LNCAP (cell line): ENCODE data around the gene ATP6V0B.

Experiments
- CTCF ChIP-seq: fragments of 450-650 bp; IDR thresholded peaks from 2 replicates; pipeline ENCODE4 v1.5.1; 2017; ENCODE audit warnings: mild to moderate bottlenecking

ATP6V0B gene

DNA sequence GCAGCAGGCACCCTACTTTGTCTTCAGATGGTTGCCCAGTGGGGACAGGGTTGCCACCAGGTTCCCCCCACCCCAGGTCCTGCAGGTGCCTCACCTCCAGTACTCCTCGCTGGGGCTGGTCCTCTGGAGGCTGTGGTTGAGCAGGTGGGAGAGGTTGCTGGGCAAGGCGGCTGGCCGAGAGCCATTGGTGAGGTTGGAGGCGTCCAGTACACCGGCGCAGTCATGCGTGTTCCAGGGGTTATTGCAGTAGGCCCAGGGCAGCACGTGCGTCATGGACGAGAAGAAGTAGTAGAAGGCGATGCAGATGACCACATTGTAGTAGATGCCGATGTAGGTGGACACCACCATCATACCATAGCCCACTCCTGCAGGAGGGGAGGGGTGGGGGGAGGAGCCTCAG, 33.5 kb downstream of the ATP6V0B start:
- no peak for TF ChIP-seq CTCF

- TF ChIP-seq CTCF = no peak
These were observed 36.2 kb downstream of the ATP6V0B start for GRCh38 chr1:44010935-44011471.

- TF ChIP-seq CTCF = no peak
These were observed 37.6 kb downstream of the ATP6V0B start for GRCh38 chr1:44012404-44012803.

DNA sequence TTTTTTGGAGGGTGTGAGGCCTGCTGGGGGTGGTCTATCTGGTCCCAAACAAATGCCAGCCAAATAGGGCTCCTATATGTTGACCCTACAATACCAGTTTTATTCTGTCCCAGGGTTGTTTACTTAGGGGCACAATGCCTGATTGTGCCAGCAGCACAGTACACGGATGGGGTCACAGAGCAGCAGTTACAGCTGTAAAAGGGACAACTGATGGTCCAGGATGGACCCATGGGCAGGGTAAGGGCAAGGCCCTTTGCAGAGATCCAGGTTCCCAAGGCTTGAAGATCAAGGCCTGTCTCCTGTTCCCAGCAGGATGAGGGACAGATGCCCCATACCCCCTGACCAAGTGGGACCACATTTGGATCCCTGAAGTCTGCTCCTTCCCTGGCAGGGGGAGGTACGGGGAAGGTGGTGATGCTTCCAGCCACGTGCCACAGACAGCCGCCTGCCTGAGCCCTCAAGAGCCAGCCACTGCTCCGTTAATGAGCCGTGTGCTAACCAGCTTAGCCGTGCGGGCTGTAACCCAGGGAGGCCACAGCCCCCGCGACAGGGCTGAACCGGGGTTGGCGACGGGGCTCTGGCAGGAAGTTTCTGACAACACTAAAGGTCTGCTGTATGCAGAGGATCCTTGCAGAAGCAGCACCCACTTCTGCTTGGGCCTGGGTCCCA, 38.3 kb downstream of the ATP6V0B start:
- no peak for TF ChIP-seq CTCF

DNA sequence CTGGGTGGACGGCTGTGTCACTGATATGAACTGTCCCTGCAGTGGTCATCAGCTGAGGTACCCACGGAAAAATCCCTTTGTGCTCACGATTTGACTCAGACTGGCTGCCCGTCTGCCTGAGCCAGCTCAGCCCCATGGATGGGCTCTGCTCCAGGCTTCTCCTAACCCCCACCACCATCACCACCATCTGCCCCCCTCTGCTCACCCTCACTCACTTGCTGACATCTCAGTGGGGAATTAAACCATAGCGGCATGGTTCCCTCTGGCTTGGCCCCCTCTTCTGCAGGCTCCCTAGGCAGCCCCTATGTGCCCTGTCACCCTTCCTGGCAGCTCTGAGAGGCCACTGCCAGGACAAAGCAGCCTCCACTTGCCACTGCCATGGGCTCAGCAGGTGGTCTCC, 39.2 kb downstream of the ATP6V0B start:
- TF ChIP-seq CTCF = no peak

DNA sequence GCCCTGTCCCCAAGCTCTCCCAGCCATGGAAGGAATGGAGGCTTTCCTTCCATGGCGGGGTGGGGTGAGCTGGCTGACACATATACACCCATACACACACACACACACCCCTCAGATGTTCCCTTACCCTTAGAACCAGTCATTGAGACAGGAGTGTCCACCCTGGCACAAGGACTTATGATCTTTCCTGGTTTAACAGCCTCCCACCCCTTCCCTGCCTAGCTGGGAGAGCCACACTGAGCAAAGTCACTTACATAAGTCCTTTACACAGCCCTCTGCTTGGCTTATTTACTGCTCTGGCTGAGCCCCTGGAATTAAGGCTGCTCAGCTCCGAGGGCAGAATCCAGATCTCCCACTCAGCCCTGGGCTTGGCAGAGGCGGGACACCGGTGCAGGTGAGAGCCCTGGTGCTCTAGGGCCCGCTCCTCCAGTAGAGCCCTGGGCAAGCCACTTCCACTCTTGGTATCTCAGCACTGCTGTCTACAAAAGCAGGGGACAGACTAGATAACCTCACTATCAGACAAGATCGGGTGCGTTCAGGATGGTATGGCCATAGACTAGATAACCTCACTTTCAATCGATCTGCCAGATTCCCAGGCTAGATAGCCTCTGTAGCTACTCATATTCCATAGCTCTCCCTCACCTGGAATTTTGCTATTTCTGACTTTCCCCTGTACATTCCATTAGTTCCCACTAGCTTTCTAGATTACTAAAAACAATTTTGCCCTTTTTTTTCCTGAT, 39.8 kb downstream of the ATP6V0B start:
- TF ChIP-seq CTCF = no peak

- TF ChIP-seq CTCF = no peak
These were observed 40.4 kb downstream of the ATP6V0B start for GRCh38 chr1:44015206-44015605.
